DLD1 (cell line): Measurements from ENCODE around the gene LUM.
"Not testable (repeated sequence)": the region's sequence is repeated elsewhere in the genome, so short reads cannot be mapped to it uniquely, and the experiment has no call there.

Source experiments
- in situ Hi-C: cut with HindIII; loops from 2 replicates; pipeline ENCODE4 v1.10.0; 2017; ENCODE audit warnings: low sequenced_read_pairs

Gene LUM

DNA sequence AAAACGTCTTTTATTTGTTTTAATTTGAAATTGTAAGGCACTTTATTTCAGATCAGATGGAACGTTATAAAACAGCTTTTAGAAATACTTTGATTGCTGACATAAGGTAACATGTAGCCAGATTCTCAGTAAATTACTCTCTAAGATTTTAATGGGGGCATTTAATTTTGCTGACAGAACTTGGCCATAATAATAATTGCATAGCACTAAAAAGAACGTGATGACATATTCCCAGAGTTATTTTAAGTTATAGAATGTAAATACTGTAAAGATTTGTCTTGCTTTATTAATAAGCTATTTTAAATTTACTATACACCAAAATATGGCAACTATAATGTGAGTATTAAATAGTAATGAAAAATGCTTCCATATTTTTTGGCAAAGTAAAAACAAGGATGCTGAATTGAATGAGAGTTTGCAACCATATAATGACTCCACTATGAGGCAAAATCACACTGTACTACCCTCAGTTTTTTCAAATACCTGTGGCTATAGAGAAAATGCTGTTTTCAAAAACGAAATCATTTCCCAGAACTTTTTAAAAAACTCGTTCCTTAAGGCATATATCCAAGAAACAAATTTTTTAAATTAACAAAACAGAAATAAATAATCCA lies 876 bp downstream of the LUM start:
- in situ Hi-C loops: no loop called here

DNA sequence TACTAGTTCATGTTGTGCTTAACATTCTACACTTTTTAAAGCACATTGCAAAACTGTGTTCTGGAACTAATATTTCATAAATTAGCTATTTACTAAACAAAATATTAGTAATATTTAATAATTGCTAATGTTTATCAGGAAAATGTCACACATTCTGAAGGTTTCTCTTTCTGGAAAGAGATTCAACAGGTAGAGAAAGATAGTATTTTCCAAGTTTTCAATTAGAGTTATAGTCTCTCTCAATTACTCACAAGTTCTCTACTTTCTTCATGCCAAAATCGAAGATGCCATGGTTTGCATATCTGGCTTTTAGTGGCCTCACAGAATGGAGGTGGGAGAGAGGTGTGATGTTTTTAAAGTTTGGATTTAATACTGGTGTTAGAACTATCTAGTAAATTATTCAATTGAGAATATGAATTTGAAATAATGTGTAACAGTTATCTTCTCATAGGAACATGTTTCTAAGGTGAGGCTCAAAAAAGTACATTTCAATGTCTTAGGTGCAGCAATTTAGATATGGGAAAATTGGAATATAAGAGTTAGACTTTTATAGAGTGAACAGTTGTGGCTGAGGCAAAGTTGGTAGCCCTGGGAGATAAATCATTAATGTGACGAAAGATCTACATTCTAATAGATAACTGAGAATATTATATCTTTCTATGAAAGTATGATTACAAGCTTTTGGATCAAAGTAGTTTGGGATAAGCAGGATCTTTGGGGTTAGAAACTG lies 1.5 kb downstream of the LUM start:
- in situ Hi-C loops: no loop called here

DNA sequence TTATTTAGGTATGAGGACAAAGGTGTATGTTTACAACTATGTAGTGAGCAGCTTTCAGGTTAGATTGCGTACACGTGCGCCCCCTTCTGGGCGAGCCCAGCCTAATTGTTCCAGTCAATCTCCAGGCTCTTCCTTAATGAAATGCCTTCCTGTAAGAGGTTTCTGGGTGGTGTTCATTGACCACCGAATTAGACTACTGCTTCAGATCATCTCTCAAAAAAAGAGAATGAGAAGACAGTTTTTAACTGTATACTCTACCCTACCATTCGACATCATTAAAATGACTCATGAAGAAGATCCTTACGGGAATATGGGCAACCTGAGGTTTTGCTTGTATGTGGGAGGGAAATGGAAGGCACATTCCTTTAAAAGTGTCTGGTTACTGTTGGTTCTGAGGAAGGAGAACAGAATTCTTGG lies 2.1 kb downstream of the LUM start:
- in situ Hi-C loops: no loop called here

DNA sequence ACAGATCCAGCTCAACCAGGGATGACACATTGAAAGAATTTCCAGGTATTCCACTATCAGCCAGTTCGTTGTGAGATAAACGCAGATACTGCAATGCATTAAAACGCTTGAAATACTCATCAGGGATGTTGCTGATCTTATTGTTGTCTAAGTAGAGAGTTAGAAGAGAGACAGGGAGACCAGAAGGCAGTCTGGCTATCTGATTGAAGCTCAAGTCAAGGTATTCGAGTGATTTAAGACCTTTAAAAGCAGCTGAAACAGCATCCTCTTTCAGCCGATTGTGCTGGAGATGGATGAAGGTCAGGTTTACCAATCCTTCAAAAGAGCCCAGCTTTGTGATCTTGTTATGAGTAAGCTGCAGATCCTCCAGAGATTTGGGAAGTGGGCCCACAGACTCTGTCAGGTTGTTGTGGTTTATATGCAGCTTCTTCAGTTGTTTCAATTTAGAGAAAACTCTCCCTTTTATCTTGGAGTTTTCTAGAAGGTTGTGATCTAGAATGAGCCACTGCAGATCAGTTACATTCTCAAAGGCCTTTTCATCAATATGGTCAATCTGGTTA lies 3.0 kb downstream of the LUM start:
- in situ Hi-C loops: no loop called here

- in situ Hi-C loops: no loop called here
Measured at GRCh38 chr12:91106283-91106682, 5.0 kb downstream of the LUM start.

- in situ Hi-C loops: no loop called here
Measured at GRCh38 chr12:91105807-91106206, 5.5 kb downstream of the LUM start.

DNA sequence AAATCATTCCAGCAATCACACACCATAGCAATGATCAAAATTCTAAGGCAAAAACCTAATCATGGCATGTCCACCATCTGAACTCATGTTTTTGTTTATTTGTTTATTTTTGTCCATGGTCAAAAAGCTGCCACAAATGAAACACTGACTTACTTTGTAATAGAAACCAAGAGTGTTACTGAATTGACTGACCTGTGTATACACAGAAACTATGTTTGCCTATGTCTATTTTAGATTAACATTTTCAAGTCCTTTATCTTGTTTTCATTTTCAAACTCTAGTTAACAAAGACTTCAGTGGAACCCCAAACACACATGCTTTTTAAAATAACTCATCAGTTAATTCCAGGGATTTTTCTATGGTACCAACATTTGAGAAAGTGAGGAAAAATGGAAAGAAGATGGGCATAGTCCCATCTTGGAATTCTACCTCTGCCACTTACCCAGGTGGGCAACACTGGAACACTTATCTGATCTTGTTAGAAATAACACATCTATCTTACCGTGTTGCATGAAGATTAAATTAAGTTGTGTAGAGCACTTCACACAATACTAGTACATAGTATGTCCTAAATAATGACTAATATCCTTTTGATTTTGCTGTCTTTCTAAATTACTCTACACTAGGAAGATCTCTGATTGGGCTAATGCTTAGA lies 6.4 kb downstream of the LUM start:
- in situ Hi-C loops: no loop called here

DNA sequence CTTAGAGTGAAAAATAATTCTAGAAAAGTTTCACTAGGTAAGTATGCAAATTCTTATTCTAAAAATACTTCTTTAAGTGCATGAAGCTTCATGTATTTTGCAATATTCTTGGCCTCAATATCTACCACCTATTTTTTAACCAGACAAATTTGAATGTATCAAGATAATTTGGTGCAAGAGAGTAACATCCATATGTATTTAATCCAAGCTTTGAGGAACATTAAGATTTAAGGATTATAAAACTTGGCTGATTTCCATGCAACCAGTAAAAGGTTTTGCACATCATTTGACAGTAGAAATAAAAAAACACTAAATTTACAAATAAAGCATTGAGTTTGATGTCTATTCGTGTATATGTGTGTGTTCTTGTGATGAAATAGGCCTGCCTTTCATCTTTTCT lies 7.7 kb downstream of the LUM start:
- in situ Hi-C loops: no loop called here

DNA sequence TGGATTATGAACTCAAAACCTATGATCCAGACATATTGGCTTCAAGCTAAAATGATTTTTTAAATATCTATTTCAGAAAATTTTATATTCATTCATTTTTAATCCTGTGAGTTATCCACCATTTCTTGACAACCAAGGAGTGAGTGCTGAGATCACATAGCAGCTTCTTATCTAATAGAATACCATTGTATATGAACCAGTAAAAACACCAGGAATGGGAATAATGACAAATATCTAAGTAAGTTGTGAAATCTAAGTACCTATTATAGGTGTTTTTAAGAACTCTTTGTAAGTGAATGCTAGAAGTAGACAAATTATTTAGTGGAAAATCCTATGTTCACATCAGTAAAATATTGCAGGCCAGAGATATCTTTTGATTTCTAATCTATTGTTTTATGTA lies 8.2 kb downstream of the LUM start:
- in situ Hi-C loops: no loop called here

DNA sequence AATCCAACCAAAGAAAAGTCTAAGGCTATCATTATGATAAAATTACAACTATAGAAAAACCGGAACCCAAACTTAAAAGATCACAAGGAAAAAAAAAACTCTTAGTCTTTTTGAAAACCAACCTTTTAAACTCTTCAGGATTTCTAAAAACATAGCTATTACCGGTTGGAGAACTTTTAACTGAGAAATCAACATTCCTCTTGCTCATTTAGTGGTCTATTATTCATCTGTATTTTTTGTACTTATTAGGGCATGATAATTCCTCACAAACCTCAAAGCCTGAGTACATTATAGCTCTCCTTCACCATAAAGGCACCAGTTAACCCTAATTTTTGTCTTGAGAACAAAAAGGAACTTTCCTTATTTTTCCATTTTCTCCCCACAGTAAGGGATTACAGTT lies 10.4 kb downstream of the LUM start:
- in situ Hi-C loops: no loop called here

DNA sequence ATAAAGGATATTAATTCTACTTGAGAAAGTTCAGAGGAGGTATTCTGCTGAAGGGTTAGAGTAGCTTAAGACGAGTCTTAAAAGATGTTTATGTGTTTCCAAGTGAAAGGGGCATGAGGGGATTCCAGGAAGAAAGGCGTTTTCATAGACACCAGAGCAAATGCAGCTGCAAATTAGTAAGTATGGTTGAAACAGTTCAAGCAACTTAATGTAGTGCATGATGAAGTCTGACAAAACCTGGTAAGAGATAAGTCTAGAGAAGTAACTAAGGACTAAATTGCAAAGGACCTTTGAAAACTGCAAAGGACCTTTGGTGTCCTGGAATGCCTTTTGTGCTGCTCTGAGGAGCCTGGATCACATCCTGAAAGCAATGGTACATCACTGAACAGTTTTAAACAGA lies 11.5 kb downstream of the LUM start:
- in situ Hi-C loops: no loop called here

GRCh38 chr12:91099341-91099740 lies 12.0 kb downstream of the LUM start:
- in situ Hi-C loops: no loop called here

GRCh38 chr12:91098941-91099340 lies 12.4 kb downstream of the LUM start:
- in situ Hi-C loops: no loop called here

DNA sequence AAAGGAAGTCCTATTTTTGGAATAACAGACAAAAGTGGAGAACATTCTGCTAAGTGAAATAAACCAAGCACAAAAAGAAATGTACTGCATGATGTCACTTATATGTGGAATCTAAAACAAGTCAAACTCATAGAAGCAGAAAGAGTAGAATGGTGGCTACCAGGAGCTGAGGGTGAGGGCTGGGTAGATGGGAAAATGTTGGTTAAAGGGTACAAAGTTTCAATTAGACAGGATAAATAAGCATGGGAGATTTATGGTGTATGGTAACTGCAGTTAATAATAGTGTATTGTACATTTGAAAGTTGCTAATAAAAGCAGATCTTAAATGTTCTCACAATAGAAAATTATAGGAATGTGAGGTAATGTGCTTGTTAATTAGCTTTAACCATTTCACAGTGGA lies 12.8 kb downstream of the LUM start:
- in situ Hi-C loops: no loop called here

GRCh38 chr12:91094957-91095356 lies 16.3 kb downstream of the LUM start:
- in situ Hi-C loops: no loop called here

DNA sequence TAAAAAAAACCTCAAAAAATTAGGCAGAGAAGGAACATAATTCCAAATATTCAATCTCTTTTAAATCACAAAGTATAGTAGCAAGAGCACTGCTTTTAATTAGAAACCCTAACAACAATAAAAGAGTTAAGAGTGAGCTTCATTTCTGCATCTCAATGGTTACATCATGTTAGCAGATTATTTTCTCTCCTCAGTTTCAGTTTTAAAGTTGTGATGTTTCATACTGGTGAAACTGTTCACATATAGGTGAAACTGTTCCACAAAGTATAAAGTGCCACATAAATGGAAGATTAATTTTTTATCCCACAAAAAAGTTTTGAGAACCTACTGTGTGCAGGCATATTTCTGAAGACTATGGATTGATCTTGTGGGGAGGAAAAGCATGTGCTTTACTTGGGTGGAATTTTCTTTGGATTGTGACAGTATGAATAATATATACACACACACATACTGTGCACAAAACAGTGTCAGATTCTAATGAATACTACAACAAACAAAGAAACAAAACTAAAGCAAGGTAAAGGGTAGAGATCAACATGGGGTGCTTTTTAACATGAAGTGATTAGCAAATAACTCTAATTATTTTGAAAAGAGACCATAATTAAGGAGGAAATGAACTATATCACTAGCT lies 17.1 kb downstream of the LUM start:
- in situ Hi-C loops: no loop called here

- in situ Hi-C loops: no loop called here
Measured at GRCh38 chr12:91093341-91093740, 18.0 kb downstream of the LUM start.

DNA sequence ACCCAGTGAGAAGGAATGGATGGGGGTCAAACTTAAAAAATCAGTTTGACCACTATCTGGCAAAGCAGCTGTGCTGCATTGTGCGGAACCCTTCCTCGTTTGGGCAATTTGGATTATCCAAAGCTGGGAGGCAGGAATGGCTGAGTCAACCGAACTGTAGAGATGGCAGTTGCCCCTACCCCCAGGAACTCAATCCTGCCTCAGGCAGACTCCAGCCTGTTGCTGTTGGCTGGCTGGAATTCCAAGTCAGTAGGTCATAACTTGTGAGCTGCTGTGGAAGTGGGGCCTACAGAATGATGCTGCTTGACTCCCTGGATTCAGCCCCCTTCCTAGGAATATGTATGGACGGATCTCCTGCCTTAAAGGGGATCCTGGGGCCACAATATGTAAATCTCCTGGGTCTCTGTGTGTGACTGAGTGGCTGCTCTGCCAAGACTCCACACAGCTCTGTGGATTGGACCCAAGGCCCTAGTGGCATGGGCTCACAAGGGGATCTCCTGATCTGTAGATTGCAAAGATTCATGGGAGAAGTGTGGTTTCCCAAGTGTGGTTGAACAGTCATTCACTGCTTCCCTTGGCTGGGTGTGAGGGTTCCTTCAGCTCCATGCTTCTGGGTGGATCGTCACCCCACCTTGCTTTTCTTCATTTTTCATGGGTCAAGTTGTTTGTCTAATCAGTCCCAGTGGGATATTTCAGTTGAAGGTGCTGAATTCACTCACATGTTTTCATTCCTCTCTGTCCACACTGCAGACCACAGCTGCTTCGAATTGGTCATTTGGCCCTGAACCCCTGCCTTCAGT lies 19.2 kb downstream of the LUM start:
- in situ Hi-C loops: no loop called here

DNA sequence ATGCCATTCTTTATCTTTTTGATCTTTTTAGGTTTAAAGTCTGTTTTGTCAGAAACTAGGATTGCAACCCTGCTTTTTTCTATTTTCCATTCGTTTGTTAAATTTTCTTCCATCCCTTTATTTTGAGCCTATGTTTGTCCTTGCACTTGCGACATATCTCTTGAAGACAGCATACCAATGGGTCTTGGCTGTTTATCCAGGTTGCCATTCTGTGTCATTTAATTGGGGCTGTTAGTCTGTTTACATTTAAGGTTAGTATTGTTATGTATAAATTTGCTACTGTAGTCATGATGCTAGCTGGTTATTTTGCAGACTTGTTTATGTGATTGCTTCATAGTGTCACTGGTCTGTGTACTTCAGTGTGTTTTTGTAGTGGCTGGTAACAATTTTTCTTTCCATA lies 21.3 kb downstream of the LUM start:
- in situ Hi-C loops: not testable (repeated sequence)

DNA sequence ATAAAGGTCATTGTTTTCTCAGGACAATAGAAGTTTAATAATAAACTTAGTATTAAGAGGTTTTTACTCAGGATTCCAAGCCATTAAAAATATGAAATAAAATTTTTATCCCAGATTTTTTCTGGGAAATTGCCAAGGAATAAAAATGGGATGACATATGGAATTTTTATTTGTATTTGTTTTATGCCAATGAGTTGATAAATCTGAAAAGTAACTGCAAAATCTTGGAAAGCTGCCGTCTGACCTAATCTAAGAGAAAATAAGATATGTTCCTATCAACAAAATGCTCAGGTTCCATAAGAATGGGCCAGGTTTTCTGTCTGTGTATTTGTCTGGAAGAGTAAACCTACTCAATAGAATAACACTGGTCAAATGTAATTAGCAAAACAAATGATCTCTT lies 31.3 kb downstream of the LUM start:
- in situ Hi-C loops: no loop called here

- in situ Hi-C loops: no loop called here
Measured at GRCh38 chr12:91078501-91078900, 32.8 kb downstream of the LUM start.
